Stimulated activated naive CD4-positive, alpha-beta T cell treated with Interleukin-2 at 50 U/mL for 16 hours (primary cell): ENCODE results near the gene FTCDNL1.
A peak's percentile ranks its signal among the peaks of the same experiment; 100 is the strongest.

Experiments used
- DNase-seq: peaks from one replicate; lab custom pipeline; 2025; lab: John Stamatoyannopoulos, UW

FTCDNL1 gene

DNA sequence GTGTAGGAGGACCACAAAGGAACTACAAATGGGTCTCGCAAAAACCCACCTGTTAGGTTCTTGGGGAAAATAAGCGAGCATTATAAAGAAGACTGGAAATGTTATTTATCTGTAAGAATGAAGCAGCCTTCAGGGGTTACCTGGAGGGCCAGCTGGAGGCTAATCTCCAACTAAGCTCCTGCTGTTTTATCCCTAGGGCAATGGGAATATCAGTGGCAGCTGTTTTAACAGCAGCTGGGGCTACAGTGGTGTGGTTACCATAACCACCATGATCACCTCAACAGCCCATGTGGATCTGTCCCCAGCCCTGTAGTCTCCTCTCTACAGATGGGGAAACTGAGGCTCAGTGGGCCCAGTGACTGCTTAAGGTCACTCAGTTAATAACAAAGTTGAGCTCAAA, 108.1 kb downstream of the FTCDNL1 start:
- no peak for DNase-seq

DNA sequence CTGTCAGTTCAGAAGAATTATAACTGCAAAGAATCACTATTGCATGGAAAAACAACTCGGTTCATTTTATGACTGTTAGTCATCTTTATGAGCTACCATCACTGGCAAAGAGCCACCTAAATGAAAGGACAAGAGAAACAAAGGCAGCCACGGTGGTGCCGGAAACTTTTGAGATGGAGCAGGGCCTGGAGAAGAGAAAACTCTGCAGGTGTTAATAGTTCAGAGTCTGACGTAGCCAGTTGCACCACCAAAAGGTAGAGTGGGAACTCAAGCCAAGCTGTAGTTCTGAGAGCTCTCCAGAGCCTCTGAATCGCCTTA, 110.9 kb downstream of the FTCDNL1 start:
- no peak for DNase-seq

DNA sequence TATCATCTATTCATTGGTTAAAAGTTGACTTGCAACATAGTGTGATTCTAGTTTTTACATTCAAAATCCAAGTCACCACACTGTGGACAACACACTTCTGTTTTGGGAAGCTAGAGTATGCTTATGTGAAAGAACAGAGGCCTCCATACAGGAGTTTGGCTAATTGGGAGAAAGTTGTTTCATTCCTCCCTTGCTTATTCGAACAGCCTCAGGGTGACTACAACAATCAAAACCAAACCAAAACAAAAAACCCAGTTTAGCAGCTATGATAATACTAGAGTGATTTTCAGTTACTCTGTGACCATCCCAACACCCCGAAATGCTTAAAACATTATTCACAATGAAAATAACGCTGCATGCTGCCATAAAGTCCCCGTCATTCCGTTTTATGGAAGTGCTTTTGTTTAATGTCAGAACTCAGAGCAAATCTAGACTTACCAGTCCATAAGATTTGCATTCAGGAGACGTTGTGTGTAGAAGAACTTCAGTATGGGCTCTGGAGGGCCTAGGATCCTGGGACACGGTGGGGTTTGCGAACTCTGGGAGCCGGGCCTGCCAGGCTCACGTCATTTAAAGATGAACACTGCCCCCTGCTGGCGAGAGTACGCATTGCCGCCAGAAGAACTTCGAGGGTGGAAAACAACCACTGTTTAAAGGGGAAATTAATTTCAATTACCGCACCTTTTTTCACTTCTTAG, 111.4 kb downstream of the FTCDNL1 start:
- DNase-seq: peak; percentile 37

DNA sequence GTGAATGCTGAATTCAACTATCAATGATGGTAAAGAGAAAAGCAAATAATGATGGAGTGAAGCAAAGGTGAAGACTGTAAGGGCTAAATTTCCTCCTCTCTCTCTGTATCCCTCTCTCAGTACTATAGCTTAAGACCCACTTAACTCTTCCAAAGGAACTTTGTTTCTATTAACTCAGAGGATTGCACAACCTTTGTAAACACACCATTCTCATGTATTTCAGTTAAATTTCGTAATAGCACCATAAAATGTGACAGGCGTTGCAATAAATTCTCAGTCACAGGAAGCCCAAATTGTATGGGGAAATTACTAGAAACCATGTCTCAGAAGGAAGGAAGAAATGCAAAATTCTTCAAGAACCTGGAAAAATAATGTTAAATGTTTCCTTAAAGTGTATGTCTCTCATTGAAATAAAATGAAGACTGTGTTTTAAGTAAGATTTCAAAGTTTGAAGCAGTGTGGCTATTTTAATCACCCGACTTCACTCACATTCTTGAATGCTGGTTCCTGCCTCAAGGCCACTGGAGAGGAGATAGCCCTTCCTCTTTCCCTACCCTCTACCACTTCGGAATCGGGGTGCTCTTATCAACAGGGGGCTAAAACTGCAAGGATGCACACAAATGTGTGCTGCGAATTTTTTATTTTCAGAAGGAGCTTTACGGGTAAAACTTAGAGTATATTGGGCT, 112.1 kb downstream of the FTCDNL1 start:
- no peak for DNase-seq

DNA sequence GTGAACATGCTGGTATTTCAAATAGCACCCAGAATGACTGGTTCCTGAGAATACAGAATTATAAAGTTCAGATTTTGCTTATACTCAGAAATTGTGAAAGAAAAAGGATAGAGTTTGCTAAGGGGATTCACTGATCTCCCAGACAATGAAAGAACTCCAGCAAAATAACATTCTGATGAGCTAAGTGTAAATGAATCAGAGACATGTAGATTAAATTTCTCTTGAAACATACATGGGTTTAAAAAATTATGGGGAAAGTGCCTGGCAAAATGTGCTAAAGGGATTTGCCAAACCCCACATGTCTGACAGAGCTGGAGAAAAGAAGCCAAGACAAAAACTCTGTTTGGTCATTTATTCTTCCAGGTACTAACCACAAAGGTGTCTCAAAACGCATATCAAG, 116.3 kb downstream of the FTCDNL1 start:
- no peak for DNase-seq

DNA sequence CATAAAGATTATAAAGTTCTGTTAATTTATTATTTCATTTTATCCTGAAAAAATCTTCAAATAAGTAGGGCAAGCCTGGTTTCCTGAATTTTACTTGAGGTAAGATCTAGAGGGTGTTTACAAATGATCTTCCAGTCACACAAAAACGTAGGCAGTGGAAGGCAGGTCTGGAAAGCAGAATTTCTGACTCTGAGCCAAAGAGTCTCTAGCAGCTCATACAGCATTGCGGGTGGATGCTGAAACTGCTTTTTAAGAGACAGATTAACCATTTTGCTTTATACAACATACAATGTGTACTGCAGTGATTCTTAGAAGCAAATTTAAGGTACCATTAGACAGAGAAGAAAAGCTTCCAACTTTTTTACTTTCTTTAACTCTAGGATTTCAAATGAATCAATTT, 117.0 kb downstream of the FTCDNL1 start:
- DNase-seq: no peak

DNA sequence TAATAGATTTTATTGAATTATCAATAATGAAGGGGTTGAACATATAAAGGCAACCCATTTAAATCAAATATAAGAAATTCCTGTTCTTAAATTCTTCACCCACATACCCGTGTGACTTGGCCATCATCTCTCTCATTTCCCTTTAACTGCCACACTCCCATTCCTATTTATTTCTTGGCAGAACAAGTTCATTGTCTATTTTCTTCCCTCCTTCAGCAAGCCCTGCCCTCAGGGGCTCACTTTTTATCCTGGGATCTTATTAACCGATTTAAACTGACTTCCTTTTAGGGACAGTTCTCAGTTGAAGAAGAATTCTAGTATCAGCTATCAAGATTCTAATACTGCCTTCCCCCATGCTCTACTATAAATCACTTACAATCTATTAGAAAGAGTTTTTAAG, 123.2 kb downstream of the FTCDNL1 start:
- no peak for DNase-seq

DNA sequence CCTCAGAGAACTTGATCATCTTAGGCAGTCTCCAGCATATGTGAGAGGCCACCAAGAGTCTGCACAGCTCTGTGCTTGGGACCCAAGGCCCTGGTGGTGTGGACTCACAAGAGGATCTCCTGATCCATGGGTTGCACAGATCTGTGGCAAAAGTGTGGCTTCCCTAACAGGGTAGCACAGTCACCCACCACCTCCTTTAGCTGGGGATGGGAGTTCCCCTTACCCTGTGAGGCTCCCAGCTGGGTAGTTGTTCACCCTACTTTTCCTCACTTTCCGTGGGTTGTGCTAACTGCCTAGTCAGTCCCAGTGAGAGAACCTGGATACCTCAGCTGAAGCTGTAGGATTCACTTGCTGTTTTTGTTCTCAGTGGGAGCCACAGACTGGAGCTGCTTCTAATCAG, 123.7 kb downstream of the FTCDNL1 start:
- no peak for DNase-seq

DNA sequence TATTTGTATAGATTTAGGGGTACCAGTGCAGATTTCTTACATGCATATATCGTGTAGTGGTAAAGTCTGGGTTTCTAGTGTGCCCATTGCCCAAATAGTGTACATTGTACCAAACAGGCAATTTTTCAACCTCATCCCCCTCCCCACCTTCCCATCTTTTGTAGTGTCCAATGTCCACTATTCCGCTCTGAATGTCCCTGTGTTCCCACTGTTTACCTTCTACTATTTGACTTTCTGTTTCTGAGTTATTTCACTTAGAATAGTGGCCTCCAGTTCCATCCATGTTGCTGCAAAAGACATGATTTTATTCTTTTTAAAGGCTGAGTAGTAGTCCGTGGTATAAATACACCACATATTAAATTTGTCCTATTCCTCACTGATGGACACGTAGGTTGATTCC, 132.9 kb downstream of the FTCDNL1 start:
- no peak for DNase-seq

DNA sequence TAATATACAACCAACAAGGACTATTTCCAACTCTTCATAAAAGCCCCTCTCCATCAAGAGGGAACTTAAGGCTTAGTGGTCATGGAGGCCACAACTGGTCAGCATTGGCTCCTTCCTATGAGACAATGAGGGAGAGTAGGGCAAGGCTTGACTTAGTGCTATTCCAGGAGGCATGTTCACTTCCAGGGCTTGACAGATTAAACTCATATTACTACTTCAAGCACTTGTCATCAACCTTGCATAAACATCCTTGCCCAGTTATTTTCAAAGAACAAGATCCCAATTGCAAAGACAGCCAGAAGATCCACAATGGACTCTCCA, 133.4 kb downstream of the FTCDNL1 start:
- no peak for DNase-seq

DNA sequence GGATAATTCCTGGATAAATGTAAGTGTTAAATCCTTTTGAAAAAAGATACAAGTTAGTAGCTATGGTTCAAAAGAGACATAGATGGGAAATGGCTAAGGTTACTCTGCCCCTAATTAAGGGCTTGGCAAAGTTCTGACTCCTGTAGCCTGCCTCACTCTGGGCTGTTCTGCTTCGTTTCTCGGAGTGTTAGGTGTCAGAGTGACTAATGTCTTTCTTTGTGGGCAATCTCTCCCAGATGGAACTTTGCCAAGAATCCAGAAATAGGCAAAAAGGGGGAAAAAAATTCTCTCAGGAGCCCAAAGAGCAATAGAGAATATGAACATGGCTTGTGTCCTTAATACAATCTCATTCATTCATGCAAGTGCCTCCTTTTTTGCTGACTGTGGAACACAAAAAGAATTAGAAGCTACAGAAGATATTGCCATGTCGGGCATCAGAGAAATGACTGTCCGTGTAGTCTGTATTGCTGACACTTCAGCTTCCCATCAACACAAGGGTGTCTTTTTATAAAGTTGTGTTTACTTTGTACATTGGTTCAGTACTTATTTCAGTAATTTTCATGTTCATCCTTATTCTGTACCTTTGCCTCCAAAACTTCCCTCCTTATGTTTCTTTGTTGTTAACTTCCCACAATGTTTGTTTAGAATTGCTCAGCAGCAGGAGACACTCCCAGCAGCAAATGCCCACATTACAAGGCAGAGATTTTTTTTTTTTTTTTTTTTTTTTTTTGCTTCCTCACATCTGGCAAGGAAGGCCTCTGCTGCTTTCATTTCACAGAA, 134.0 kb downstream of the FTCDNL1 start:
- DNase-seq: no peak

DNA sequence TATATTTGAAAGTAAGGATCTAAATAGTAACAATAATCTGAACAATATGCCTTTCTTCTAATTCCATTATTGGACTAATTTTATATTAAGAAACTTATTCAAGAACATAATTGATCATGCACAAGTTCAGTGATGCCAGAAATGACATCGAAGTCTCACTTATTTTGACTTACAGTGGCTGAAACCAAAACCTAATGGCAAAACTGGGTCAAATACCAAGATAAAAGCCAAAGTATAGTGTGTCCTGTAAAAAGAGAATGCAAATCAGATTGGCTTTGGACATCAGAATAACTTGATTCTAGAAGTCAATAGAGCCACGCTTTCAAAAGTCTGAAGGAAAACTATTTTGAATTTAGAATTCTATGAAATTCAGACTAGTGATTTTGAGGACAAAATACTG, 137.2 kb downstream of the FTCDNL1 start:
- DNase-seq: no peak

DNA sequence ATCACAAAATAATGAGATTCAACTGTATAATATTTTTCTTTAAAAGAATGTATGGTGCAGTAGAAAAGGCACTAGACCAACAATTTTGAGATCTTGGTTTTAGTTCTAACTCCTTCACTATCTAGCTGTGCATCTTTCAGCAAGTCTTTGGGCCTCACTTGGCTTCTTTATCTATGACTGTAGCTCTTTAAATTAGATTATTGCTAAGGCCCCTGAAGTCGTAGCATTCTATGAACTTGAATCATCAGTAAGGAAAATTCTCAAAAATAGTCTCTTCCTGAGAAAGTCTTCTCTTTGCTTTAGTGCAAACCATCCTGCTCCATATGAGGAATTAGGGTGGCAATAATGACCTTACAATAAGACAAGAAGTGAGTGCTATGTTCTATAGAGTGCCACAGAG, 140.4 kb downstream of the FTCDNL1 start:
- no peak for DNase-seq
